C4-2B (cell line): Measurements from ENCODE around the gene NMNAT2.

Experiments
- ZFX ChIP-seq: fragments of 450-650 bp; IDR thresholded peaks from 2 replicates; pipeline ENCODE4 v1.6.1; 2017
- TF ChIP-seq, protein P1 (sequence below): fragments of 450-650 bp; conservative IDR thresholded peaks from 2 replicates; pipeline ENCODE4 v1.5.1; 2017; ENCODE audit warnings: mild to moderate bottlenecking

DNA sequence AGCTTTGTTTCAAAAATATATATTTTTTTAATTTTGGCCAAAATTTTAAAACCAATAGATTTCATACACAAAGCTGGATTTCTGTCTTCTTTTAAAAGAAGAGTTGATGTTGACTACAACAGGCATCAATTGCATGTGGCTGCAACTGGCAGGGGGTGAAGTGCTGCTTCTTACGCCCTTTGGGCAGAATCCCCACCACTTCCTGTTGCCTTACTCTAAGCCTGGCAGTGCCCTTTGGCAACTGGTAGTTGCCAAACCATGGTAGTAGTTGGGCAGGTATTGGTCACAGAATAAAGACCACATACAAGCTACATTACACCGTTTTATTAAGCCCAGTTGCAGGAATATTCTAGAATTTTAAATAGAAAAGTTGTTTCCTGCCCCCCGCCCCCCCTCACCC is 215.1 kb downstream of the NMNAT2 start:
- TF ChIP-seq, protein P1, sequence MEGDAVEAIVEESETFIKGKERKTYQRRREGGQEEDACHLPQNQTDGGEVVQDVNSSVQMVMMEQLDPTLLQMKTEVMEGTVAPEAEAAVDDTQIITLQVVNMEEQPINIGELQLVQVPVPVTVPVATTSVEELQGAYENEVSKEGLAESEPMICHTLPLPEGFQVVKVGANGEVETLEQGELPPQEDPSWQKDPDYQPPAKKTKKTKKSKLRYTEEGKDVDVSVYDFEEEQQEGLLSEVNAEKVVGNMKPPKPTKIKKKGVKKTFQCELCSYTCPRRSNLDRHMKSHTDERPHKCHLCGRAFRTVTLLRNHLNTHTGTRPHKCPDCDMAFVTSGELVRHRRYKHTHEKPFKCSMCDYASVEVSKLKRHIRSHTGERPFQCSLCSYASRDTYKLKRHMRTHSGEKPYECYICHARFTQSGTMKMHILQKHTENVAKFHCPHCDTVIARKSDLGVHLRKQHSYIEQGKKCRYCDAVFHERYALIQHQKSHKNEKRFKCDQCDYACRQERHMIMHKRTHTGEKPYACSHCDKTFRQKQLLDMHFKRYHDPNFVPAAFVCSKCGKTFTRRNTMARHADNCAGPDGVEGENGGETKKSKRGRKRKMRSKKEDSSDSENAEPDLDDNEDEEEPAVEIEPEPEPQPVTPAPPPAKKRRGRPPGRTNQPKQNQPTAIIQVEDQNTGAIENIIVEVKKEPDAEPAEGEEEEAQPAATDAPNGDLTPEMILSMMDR, result no peak
- no peak for TF ChIP-seq ZFX
